ENCODE results near the gene GALT. TPM values are rescaled to one million over a fixed set of nuclear protein-coding genes. Genes with fewer than 3 reads are reported as not detected.

The GALT gene
- total and polyA plus RNA-seq, 2 experiments from 2014 or later: 31.5 to 35.1 TPM

DNA sequence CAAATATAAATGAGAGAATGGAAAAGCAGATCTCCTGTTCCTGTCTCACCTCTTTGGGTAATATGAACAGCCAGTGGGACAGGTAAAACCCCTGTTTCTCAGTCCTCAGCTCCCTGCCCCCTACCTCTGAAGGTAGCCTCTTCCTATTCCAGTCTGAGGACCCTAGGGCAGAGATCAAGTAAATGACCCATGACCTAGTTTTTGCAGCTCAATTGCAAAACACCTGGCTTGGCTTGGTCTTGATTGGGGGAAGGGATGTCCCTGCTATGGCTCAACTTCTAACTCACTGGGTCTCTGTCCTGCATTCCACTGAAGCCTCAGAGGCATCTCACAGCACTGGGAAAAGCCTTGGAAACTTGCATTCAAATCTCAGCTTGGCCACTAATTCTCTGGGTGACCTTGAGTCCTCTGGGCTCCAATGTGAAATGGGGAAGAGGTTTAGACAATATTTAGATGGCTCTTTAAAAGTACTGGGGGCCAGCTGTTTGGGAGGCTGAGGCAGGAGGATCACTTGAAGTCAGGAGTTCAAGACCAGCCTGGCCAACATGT lies 1.6 kb upstream of the GALT start (continued):
- TF ChIP-seq, protein P1, sequence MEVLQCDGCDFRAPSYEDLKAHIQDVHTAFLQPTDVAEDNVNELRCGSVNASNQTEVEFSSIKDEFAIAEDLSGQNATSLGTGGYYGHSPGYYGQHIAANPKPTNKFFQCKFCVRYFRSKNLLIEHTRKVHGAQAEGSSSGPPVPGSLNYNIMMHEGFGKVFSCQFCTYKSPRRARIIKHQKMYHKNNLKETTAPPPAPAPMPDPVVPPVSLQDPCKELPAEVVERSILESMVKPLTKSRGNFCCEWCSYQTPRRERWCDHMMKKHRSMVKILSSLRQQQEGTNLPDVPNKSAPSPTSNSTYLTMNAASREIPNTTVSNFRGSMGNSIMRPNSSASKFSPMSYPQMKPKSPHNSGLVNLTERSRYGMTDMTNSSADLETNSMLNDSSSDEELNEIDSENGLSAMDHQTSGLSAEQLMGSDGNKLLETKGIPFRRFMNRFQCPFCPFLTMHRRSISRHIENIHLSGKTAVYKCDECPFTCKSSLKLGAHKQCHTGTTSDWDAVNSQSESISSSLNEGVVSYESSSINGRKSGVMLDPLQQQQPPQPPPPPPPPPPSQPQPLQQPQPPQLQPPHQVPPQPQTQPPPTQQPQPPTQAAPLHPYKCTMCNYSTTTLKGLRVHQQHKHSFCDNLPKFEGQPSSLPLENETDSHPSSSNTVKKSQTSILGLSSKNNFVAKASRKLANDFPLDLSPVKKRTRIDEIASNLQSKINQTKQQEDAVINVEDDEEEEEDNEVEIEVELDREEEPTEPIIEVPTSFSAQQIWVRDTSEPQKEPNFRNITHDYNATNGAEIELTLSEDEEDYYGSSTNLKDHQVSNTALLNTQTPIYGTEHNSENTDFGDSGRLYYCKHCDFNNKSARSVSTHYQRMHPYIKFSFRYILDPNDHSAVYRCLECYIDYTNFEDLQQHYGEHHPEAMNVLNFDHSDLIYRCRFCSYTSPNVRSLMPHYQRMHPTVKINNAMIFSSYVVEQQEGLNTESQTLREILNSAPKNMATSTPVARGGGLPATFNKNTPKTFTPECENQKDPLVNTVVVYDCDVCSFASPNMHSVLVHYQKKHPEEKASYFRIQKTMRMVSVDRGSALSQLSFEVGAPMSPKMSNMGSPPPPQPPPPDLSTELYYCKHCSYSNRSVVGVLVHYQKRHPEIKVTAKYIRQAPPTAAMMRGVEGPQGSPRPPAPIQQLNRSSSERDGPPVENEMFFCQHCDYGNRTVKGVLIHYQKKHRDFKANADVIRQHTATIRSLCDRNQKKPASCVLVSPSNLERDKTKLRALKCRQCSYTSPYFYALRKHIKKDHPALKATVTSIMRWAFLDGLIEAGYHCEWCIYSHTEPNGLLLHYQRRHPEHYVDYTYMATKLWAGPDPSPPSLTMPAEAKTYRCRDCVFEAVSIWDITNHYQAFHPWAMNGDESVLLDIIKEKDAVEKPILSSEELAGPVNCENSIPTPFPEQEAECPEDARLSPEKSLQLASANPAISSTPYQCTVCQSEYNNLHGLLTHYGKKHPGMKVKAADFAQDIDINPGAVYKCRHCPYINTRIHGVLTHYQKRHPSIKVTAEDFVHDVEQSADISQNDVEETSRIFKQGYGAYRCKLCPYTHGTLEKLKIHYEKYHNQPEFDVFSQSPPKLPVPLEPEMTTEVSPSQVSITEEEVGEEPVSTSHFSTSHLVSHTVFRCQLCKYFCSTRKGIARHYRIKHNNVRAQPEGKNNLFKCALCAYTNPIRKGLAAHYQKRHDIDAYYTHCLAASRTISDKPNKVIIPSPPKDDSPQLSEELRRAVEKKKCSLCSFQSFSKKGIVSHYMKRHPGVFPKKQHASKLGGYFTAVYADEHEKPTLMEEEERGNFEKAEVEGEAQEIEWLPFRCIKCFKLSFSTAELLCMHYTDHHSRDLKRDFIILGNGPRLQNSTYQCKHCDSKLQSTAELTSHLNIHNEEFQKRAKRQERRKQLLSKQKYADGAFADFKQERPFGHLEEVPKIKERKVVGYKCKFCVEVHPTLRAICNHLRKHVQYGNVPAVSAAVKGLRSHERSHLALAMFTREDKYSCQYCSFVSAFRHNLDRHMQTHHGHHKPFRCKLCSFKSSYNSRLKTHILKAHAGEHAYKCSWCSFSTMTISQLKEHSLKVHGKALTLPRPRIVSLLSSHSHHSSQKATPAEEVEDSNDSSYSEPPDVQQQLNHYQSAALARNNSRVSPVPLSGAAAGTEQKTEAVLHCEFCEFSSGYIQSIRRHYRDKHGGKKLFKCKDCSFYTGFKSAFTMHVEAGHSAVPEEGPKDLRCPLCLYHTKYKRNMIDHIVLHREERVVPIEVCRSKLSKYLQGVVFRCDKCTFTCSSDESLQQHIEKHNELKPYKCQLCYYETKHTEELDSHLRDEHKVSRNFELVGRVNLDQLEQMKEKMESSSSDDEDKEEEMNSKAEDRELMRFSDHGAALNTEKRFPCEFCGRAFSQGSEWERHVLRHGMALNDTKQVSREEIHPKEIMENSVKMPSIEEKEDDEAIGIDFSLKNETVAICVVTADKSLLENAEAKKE (CRISPR knock-in tag; IDR thresholded peaks at IDR 0.05): no peak
- no peak for TF ChIP-seq EZH2 (IDR thresholded peaks at IDR 0.05; ENCODE audit: low read depth, unreplicated experiment)
- TF ChIP-seq POLR2AphosphoS5 (IDR thresholded peaks at IDR 0.05; ENCODE audit: low read depth): no peak
- no peak for TF ChIP-seq EZH2phosphoT487 (IDR thresholded peaks at IDR 0.05; ENCODE audit: unreplicated experiment)
- no peak for TF ChIP-seq JUNB (IDR thresholded peaks at IDR 0.05; ENCODE audit: unreplicated experiment)

DNA sequence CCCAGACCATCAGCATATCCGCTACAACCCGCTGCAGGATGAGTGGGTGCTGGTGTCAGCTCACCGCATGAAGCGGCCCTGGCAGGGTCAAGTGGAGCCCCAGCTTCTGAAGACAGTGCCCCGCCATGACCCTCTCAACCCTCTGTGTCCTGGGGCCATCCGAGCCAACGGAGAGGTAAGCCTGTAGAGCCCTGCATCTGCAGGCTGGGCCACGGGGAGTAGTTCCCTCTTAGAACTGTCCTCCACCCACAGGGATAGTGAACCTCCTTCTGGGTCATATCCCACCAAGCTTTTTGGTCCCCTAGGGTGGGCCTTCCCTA lies 569 bp downstream of the GALT start:
- H3K9me3 Mint-ChIP-seq: no peaks in the 10 kb centered on the region; the same call in 2 of the 3 replicates
- peak overlapping the region; percentile 94 for H3K4me2 ChIP-seq
- peaks cover 26% of the 10 kb centered on the region for H3K36me3 Mint-ChIP-seq (ENCODE audit: low read depth)
- no peaks in the 10 kb centered on the region for H3K27me3 ChIP-seq (ENCODE audit: insufficient read depth)
- H3K4me3 Mint-ChIP-seq: peak overlapping the region; percentile 89
- peak overlapping the region; percentile 85 for H3K27ac ChIP-seq (ENCODE audit: low read depth)
- peaks cover 8% of the 10 kb centered on the region for H3K27me3 Mint-ChIP-seq (ENCODE audit: insufficient read depth, low read depth, poor library complexity)
- peaks cover 6% of the 10 kb centered on the region for H3K79me2 ChIP-seq (replicated peaks; ENCODE audit: insufficient read depth)
- peak overlapping the region; percentile 96 for H3K4me3 ChIP-seq
- peaks cover 24% of the 10 kb centered on the region for H3K4me1 ChIP-seq (ENCODE audit: insufficient read depth)
- H2AFZ ChIP-seq: peak overlapping the region; percentile 99; the same call in 1 of the 2 replicates
- H3K9me2 ChIP-seq (ENCODE audit: insufficient read depth): no peaks in the 10 kb centered on the region
- peaks cover 8% of the 10 kb centered on the region; the same call in 1 of the 2 replicates for H3F3A ChIP-seq (replicated peaks; ENCODE audit: low read depth)
- DNase-seq (ENCODE audit: low spot score): no peak
- peaks cover 3% of the 10 kb centered on the region; the same call in 1 of the 2 replicates for H3K36me3 ChIP-seq (ENCODE audit: insufficient read depth)
- peak; percentile 4 for ATAC-seq
- H3K4me1 Mint-ChIP-seq: peaks cover 40% of the 10 kb centered on the region
- no peak overlapping the region; the same call in 1 of the 2 replicates for H3K27ac Mint-ChIP-seq
- H4K20me1 ChIP-seq (replicated peaks; ENCODE audit: insufficient read depth): no peaks in the 10 kb centered on the region; the same call in 1 of the 2 replicates
- TF ChIP-seq ZNF331 (CRISPR knock-in tag; IDR thresholded peaks at IDR 0.05; ENCODE audit: low read depth) (no peak), NANOG (IDR thresholded peaks at IDR 0.05; ENCODE audit: borderline replicate concordance) (no peak), STAT1 (IDR thresholded peaks at IDR 0.05; ENCODE audit: unreplicated experiment) (no peak), EZH2phosphoT487 (IDR thresholded peaks at IDR 0.05; ENCODE audit: unreplicated experiment) (no peak), CREB1 (CRISPR knock-in tag; IDR thresholded peaks at IDR 0.05; ENCODE audit: low read depth) (no peak), POLR2AphosphoS5 (IDR thresholded peaks at IDR 0.05; ENCODE audit: low read depth) (no peak), JUNB (IDR thresholded peaks at IDR 0.05; ENCODE audit: unreplicated experiment) (no peak), EZH2 (IDR thresholded peaks at IDR 0.05; ENCODE audit: low read depth, unreplicated experiment) (no peak)
- TF ChIP-seq, protein P2, sequence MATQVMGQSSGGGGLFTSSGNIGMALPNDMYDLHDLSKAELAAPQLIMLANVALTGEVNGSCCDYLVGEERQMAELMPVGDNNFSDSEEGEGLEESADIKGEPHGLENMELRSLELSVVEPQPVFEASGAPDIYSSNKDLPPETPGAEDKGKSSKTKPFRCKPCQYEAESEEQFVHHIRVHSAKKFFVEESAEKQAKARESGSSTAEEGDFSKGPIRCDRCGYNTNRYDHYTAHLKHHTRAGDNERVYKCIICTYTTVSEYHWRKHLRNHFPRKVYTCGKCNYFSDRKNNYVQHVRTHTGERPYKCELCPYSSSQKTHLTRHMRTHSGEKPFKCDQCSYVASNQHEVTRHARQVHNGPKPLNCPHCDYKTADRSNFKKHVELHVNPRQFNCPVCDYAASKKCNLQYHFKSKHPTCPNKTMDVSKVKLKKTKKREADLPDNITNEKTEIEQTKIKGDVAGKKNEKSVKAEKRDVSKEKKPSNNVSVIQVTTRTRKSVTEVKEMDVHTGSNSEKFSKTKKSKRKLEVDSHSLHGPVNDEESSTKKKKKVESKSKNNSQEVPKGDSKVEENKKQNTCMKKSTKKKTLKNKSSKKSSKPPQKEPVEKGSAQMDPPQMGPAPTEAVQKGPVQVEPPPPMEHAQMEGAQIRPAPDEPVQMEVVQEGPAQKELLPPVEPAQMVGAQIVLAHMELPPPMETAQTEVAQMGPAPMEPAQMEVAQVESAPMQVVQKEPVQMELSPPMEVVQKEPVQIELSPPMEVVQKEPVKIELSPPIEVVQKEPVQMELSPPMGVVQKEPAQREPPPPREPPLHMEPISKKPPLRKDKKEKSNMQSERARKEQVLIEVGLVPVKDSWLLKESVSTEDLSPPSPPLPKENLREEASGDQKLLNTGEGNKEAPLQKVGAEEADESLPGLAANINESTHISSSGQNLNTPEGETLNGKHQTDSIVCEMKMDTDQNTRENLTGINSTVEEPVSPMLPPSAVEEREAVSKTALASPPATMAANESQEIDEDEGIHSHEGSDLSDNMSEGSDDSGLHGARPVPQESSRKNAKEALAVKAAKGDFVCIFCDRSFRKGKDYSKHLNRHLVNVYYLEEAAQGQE (IDR thresholded peaks at IDR 0.05; ENCODE audit: unreplicated experiment): no peak
- TF ChIP-seq, protein P3, sequence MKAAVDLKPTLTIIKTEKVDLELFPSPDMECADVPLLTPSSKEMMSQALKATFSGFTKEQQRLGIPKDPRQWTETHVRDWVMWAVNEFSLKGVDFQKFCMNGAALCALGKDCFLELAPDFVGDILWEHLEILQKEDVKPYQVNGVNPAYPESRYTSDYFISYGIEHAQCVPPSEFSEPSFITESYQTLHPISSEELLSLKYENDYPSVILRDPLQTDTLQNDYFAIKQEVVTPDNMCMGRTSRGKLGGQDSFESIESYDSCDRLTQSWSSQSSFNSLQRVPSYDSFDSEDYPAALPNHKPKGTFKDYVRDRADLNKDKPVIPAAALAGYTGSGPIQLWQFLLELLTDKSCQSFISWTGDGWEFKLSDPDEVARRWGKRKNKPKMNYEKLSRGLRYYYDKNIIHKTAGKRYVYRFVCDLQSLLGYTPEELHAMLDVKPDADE (IDR thresholded peaks at IDR 0.05): no peak
